ENCODE results near the gene BBS12.

DNA sequence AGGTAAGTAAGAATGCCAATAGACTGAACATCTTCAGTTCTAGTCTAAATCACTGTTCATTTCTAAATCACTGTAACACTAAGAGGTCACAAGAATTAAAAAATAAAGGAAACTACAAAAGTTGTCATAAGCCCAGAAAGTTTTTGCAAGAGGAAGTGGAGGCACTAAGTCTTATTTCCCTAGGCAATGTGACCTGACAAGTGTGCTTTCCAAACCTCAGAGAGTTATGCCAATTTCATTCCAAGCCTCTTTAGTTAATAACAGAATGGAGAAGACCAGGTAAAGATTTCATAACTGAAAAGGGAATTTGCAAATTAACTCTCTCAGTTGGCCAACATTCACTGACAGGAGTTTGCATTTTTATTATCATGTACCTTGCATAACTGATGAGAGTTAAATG, 40.5 kb downstream of the BBS12 start:
- TF ChIP-seq RAD21 (IDR thresholded peaks at IDR 0.05; ENCODE audit: low read length) (no peak), EP300 (IDR thresholded peaks at IDR 0.05; ENCODE audit: borderline replicate concordance in 1 of 2, low read depth in 1 of 2, low read length in 1 of 2) (no peak), RXRA (IDR thresholded peaks at IDR 0.05; ENCODE audit: borderline replicate concordance, low read depth) (no peak), EZH2phosphoT487 (IDR thresholded peaks at IDR 0.05; ENCODE audit: borderline replicate concordance, low read depth) (no peak), TAF1 (IDR thresholded peaks at IDR 0.05; ENCODE audit: borderline replicate concordance, low read depth, low read length) (no peak), JUND (IDR thresholded peaks at IDR 0.05) (no peak), SIN3A (IDR thresholded peaks at IDR 0.05; ENCODE audit: borderline replicate concordance, low read depth, low read length) (no peak)
- TF ChIP-seq, protein P1, sequence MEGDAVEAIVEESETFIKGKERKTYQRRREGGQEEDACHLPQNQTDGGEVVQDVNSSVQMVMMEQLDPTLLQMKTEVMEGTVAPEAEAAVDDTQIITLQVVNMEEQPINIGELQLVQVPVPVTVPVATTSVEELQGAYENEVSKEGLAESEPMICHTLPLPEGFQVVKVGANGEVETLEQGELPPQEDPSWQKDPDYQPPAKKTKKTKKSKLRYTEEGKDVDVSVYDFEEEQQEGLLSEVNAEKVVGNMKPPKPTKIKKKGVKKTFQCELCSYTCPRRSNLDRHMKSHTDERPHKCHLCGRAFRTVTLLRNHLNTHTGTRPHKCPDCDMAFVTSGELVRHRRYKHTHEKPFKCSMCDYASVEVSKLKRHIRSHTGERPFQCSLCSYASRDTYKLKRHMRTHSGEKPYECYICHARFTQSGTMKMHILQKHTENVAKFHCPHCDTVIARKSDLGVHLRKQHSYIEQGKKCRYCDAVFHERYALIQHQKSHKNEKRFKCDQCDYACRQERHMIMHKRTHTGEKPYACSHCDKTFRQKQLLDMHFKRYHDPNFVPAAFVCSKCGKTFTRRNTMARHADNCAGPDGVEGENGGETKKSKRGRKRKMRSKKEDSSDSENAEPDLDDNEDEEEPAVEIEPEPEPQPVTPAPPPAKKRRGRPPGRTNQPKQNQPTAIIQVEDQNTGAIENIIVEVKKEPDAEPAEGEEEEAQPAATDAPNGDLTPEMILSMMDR (IDR thresholded peaks at IDR 0.05), result no peak
- TF ChIP-seq, protein P2, sequence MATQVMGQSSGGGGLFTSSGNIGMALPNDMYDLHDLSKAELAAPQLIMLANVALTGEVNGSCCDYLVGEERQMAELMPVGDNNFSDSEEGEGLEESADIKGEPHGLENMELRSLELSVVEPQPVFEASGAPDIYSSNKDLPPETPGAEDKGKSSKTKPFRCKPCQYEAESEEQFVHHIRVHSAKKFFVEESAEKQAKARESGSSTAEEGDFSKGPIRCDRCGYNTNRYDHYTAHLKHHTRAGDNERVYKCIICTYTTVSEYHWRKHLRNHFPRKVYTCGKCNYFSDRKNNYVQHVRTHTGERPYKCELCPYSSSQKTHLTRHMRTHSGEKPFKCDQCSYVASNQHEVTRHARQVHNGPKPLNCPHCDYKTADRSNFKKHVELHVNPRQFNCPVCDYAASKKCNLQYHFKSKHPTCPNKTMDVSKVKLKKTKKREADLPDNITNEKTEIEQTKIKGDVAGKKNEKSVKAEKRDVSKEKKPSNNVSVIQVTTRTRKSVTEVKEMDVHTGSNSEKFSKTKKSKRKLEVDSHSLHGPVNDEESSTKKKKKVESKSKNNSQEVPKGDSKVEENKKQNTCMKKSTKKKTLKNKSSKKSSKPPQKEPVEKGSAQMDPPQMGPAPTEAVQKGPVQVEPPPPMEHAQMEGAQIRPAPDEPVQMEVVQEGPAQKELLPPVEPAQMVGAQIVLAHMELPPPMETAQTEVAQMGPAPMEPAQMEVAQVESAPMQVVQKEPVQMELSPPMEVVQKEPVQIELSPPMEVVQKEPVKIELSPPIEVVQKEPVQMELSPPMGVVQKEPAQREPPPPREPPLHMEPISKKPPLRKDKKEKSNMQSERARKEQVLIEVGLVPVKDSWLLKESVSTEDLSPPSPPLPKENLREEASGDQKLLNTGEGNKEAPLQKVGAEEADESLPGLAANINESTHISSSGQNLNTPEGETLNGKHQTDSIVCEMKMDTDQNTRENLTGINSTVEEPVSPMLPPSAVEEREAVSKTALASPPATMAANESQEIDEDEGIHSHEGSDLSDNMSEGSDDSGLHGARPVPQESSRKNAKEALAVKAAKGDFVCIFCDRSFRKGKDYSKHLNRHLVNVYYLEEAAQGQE (IDR thresholded peaks at IDR 0.05; ENCODE audit: low read depth, low read length), result no peak
